Left lung (tissue), 10 donors: ENCODE measurements around the gene ABI3BP. TPM values are rescaled to one million over a fixed set of nuclear protein-coding genes. Genes with fewer than 3 reads are reported as not detected.

Experiments used
- ATAC-seq: fragments of 200-7000 bp; cut with Tn5 transposase; one replicate; pipeline ENCODE4 v1.9.1; 2020; ENCODE audit warnings: moderate library complexity
- DNase-seq, 4 donors: peaks; one replicate each; pipeline ENCODE4 v3.0.0-alpha.2; 2013 to 2020
- H3K27ac ChIP-seq, 2 donors: fragments of 200-600 bp; sonication (generic) in 1 of 2; one replicate each; pipeline versions ENCODE4 v1.5.0 to v1.8.0; 2020 to 2021
- H3K27me3 ChIP-seq, 2 donors: fragments of 200-600 bp; sonication (generic) in 1 of 2; one replicate each; pipeline versions ENCODE4 v1.5.0 to v1.8.0; 2020 to 2021
- H3K36me3 ChIP-seq, 2 donors: fragments of 200-600 bp; sonication (generic) in 1 of 2; one replicate each; pipeline versions ENCODE4 v1.5.0 to v1.8.0; 2020 to 2021
- H3K4me1 ChIP-seq, 2 donors: fragments of 200-600 bp; one replicate each; pipeline ENCODE4 v1.8.0; 2021
- H3K4me3 ChIP-seq, 2 donors: fragments of 200-600 bp; sonication (generic) in 1 of 2; one replicate each; pipeline versions ENCODE4 v1.5.0 to v1.8.0; 2020 to 2021; ENCODE audit warnings: mild to moderate bottlenecking in 1 of 2
- H3K9me3 ChIP-seq, 2 donors: fragments of 200-600 bp; sonication (generic) in 1 of 2; one replicate each; pipeline versions ENCODE4 v1.5.0 to v1.8.0; 2020 to 2021
- intact Hi-C, 2 donors: fragments of 100-400 bp; cut with DNase I; formaldehyde crosslinking; loops; one replicate each; pipeline versions ENCODE4 v1.11.2 to v1.14.2; 2022
- polyA plus RNA-seq, 6 donors: library from polyadenylated mRNA; unstranded; fragments of 120-200 nt; gene quantifications; one replicate each; pipeline ENCODE4 v1.2.1, GENCODE V29; 2013; ENCODE audit not compliant: insufficient read length in 6 of 6
- total RNA-seq, 2 donors: library from RNA; stranded (reverse); fragmentation: NEBNext Ultra II Directional; extraction: Animal tissue kit (Norgen Biotek cat#: 25700); gene quantifications; one replicate each; pipeline ENCODE4 v1.2.1, GENCODE V29; 2021
- TF ChIP-seq, protein P1 (sequence below), 2 donors: fragments of 200-600 bp; sonication (generic) in 1 of 2; IDR thresholded peaks; one replicate each; pipeline versions ENCODE4 v1.5.0 to v1.8.0; 2021; ENCODE audit warnings: antibody characterized with exemption in 2 of 2
- donor health status: DM: no; HTN: yes; CAD: no.
- donor health status: DM: no; HTN: no; CAD: no.

The ABI3BP gene
- total and polyA plus RNA-seq, 8 donors = 65.2 to 138 (median 85.3) TPM

GRCh38 chr3:100873611-100874010 is 119.6 kb downstream of the ABI3BP start:
- no peaks in the 10 kb centered on the region for H3K4me1 ChIP-seq
- DNase-seq = no peak
- intact Hi-C loops = no loop called here
- H3K27ac ChIP-seq = no peak overlapping the region
- TF ChIP-seq, protein P1, sequence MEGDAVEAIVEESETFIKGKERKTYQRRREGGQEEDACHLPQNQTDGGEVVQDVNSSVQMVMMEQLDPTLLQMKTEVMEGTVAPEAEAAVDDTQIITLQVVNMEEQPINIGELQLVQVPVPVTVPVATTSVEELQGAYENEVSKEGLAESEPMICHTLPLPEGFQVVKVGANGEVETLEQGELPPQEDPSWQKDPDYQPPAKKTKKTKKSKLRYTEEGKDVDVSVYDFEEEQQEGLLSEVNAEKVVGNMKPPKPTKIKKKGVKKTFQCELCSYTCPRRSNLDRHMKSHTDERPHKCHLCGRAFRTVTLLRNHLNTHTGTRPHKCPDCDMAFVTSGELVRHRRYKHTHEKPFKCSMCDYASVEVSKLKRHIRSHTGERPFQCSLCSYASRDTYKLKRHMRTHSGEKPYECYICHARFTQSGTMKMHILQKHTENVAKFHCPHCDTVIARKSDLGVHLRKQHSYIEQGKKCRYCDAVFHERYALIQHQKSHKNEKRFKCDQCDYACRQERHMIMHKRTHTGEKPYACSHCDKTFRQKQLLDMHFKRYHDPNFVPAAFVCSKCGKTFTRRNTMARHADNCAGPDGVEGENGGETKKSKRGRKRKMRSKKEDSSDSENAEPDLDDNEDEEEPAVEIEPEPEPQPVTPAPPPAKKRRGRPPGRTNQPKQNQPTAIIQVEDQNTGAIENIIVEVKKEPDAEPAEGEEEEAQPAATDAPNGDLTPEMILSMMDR (IDR thresholded peaks at IDR 0.05) = no peak
- H3K9me3 ChIP-seq = no peaks in the 10 kb centered on the region
- no peaks in the 10 kb centered on the region for H3K36me3 ChIP-seq
- no peaks in the 10 kb centered on the region for H3K27me3 ChIP-seq
- no peak overlapping the region for H3K4me3 ChIP-seq
- no peak for ATAC-seq

- TF ChIP-seq, protein P1 (IDR thresholded peaks at IDR 0.05) = no peak
- intact Hi-C loops = no loop called here
- no peaks in the 10 kb centered on the region for H3K9me3 ChIP-seq
Observed at GRCh38 chr3:100871306-100871705, 121.9 kb downstream of the ABI3BP start.

DNA sequence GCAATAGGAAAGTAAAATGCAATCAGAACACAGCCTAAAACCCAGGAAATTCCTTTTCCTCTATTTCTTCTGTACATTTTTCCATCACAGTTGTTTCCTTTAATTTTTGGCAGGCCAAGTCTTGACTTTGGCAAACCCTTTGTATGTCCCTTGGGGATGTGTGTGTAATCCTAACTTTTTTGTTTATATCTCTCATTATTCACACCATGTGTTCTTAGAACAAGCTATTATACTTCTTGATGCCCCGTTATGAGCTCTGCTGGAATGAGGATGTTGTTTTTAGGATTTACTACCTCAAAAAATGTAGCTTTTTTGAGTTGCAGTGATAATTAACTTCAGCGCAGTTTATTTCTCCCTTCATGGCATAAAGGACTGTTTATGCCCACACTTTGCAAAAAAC is 123.4 kb downstream of the ABI3BP start:
- Histone ChIP-seq H3K4me3 (no peak overlapping the region), H3K27me3 (no peaks in the 10 kb centered on the region), H3K4me1 (peaks cover 0 to 6% of the 10 kb centered on the region in 2 donors), H3K36me3 (no peaks in the 10 kb centered on the region), H3K9me3 (no peaks in the 10 kb centered on the region), H3K27ac (no peak overlapping the region)
- TF ChIP-seq, protein P1 (IDR thresholded peaks at IDR 0.05) = no peak
- ATAC-seq = no peak
- intact Hi-C loops = no loop called here
- peak in 2 of 4 donors; percentile 57 to 61 for DNase-seq

More at GRCh38 chr3:100871306-100871705, 121.9 kb downstream of the ABI3BP start:
- ATAC-seq (no peak), DNase-seq (no peak)
- no peak overlapping the region for H3K4me3 ChIP-seq
- H3K27ac ChIP-seq = no peak overlapping the region
- peaks cover 0 to 6% of the 10 kb centered on the region in 2 donors for H3K4me1 ChIP-seq
- no peaks in the 10 kb centered on the region for H3K36me3 ChIP-seq
- H3K27me3 ChIP-seq = no peaks in the 10 kb centered on the region

DNA sequence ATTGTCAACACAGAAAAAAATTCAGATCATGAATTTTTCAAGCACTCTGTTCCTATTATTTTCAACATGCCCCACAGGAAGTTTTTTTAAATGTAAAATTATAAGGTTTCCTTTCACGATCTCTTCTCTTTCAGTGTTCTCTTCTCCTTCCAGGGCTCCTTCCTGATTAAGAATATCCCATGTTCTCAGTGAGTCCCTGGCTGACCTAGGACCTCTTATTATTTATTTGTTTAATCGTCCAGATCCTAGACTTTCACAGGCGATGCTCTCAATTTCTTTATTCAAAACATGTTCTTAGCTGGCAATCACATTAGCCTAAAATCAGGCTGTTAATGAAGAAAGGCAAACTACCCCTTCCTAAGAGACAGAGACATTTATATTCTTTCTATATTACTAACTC is 124.3 kb downstream of the ABI3BP start:
- no peaks in the 10 kb centered on the region for H3K27me3 ChIP-seq
- DNase-seq (no peak), ATAC-seq (no peak)
- intact Hi-C loops = no loop called here
- H3K9me3 ChIP-seq = no peaks in the 10 kb centered on the region
- H3K36me3 ChIP-seq = no peaks in the 10 kb centered on the region
- no peak overlapping the region for H3K27ac ChIP-seq
- peaks cover 0 to 6% of the 10 kb centered on the region in 2 donors for H3K4me1 ChIP-seq
- TF ChIP-seq, protein P1 (IDR thresholded peaks at IDR 0.05) = no peak
- H3K4me3 ChIP-seq = no peak overlapping the region

DNA sequence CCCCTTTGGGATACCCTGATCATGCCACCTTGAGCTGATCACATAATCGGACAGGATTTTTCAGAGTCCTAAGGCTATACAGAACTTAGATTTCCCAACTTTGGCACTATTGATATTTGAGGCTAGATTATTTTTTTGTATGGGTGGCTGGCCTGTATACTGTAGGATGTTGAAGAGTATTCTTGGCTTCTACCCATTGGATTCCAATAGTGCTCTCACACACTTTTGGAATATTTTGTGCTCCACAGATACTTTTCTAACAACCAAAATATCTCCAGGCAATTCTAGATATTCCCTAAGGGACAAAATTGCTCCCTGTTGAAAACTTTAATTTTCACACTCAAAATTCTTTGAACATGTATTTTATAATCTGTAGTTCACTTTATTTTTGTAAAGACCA is 125.1 kb downstream of the ABI3BP start:
- TF ChIP-seq, protein P1 (IDR thresholded peaks at IDR 0.05) = no peak
- no peak overlapping the region for H3K27ac ChIP-seq
- no peaks in the 10 kb centered on the region for H3K27me3 ChIP-seq
- ATAC-seq (no peak), DNase-seq (no peak)
- H3K36me3 ChIP-seq = no peaks in the 10 kb centered on the region
- H3K9me3 ChIP-seq = no peaks in the 10 kb centered on the region
- peaks cover 0 to 6% of the 10 kb centered on the region in 2 donors for H3K4me1 ChIP-seq
- intact Hi-C loops = no loop called here
- no peak overlapping the region for H3K4me3 ChIP-seq
